A673 (cell line): Measurements from ENCODE around the gene ANKRD23. TPM values are rescaled to one million over a fixed set of nuclear protein-coding genes. Genes with fewer than 3 reads are reported as not detected.

Experiments used
- BruUV-seq: library from RNA; stranded (reverse); fragments of 400-500 nt; replicated peaks from 2 replicates; lab custom pipeline; 2021; lab: Mats Ljungman, UMichigan
- CTCF ChIA-PET: fragments of 300-600 bp; sonication (Branson Sonifier 250); formaldehyde crosslinking; loops from one replicate; lab custom pipeline; 2022; ENCODE audit warnings: antibody characterized with exemption; lab: Charles Lee
- POLR2A ChIA-PET: fragments of 300-600 bp; sonication (Branson Sonifier 250); formaldehyde crosslinking; loops from one replicate; lab custom pipeline; 2022; ENCODE audit warnings: antibody characterized with exemption; ENCODE audit not compliant: low non-redundant PET; lab: Charles Lee
- DNase-seq: peaks from one replicate; pipeline ENCODE4 v3.0.0-alpha.2; 2015; ENCODE audit warnings: low spot score
- H3K27ac ChIP-seq: fragments of 200-600 bp; sonication (generic); 2 replicates; pipeline ENCODE4 v1.5.1; 2016; ENCODE audit warnings: mixed run types, low read depth, mild to moderate bottlenecking, mixed read lengths, antibody characterized with exemption, low read length; ENCODE audit not compliant: poor library complexity, severe bottlenecking
- H3K27me3 ChIP-seq: fragments of 200-600 bp; sonication (generic); replicated peaks from 2 replicates; pipeline ENCODE4 v1.6.1; 2017; ENCODE audit warnings: mixed run types, low read depth, mild to moderate bottlenecking, mixed read lengths, antibody characterized with exemption, low read length; ENCODE audit not compliant: insufficient read depth, poor library complexity
- H3K36me3 ChIP-seq: fragments of 200-600 bp; sonication (generic); 2 replicates; pipeline ENCODE4 v1.6.1; 2016; ENCODE audit warnings: mixed run types, mild to moderate bottlenecking, mixed read lengths, antibody characterized with exemption, low read length; ENCODE audit not compliant: insufficient read depth, poor library complexity, severe bottlenecking
- H3K4me1 ChIP-seq: fragments of 200-600 bp; sonication (generic); 2 replicates; pipeline ENCODE4 v1.6.1; 2017; ENCODE audit warnings: mixed run types, mild to moderate bottlenecking, mixed read lengths, antibody characterized with exemption, low read length; ENCODE audit not compliant: insufficient read depth, poor library complexity, severe bottlenecking
- H3K4me3 ChIP-seq: fragments of 200-600 bp; sonication (generic); 2 replicates; pipeline ENCODE4 v1.5.1; 2016; ENCODE audit warnings: low read depth, mixed run types, mild to moderate bottlenecking, mixed read lengths, low read length; ENCODE audit not compliant: poor library complexity, severe bottlenecking
- H3K9me3 ChIP-seq: fragments of 200-600 bp; sonication (generic); 2 replicates; pipeline ENCODE4 v1.6.1; 2016; ENCODE audit warnings: mixed run types, low read depth, mild to moderate bottlenecking, mixed read lengths, antibody characterized with exemption, low read length; ENCODE audit not compliant: poor library complexity, severe bottlenecking
- CTCF ChIP-seq: fragments of 300-800, 200-600 bp; sonication (generic); conservative IDR thresholded peaks from 2 replicates; pipeline ENCODE4 v1.5.1; 2017; ENCODE audit warnings: low read depth, mild to moderate bottlenecking, antibody characterized with exemption, low read length, moderate library complexity, mixed read lengths
- EZH2 ChIP-seq: fragments of 200-600 bp; sonication (generic); IDR thresholded peaks from 2 replicates; pipeline ENCODE4 v1.6.1; 2017; ENCODE audit warnings: borderline replicate concordance, low read depth, mild to moderate bottlenecking, mixed read lengths, antibody characterized with exemption, low read length; ENCODE audit not compliant: poor library complexity, severe bottlenecking
- intact Hi-C: fragments of 100-400 bp; cut with micrococcal nuclease; formaldehyde crosslinking; loops from one replicate; pipeline ENCODE4 v1.10.0; 2022; ENCODE audit not compliant: unreplicated experiment
- total RNA-seq: library from RNA; stranded (reverse); gene quantifications from 2 replicates; pipeline ENCODE4 v1.2.3, GENCODE V29; 2021

ANKRD23 gene
- total RNA-seq, 1 experiment from 2014 or later, result 6.2 TPM

GRCh38 chr2:96831679-96832078 lies 12.1 kb downstream of the ANKRD23 start:
- Histone ChIP-seq H3K4me1 (no peaks in the 10 kb centered on the region), H3K27ac (no peak overlapping the region), H3K27me3 (no peaks in the 10 kb centered on the region), H3K36me3 (peaks cover 43% of the 10 kb centered on the region), H3K9me3 (no peaks in the 10 kb centered on the region), H3K4me3 (no peak overlapping the region)
- no peak for DNase-seq
- ChIA-PET POLR2A (interaction anchor here (0.9 kb wide), 1 partner anchor 12 kb away, joined by 5 read pairs; the partner anchor contains the start of gene ANKRD23), CTCF (no interaction called here)
- TF ChIP-seq CTCF (no peak), EZH2 (no peak)
- intact Hi-C loops, result no loop called here
- BruUV-seq, result no TSS peak

GRCh38 chr2:96830044-96830562 lies 13.7 kb downstream of the ANKRD23 start:
- H3K4me1 ChIP-seq, result no peaks in the 10 kb centered on the region
- BruUV-seq, result no TSS peak
- ChIA-PET POLR2A (no interaction called here), CTCF (no interaction called here)
- TF ChIP-seq EZH2 (no peak), CTCF (no peak)
- peaks cover 43% of the 10 kb centered on the region for H3K36me3 ChIP-seq
- DNase-seq, result no peak
- intact Hi-C loops, result no loop called here
- no peak overlapping the region for H3K27ac ChIP-seq
- H3K9me3 ChIP-seq, result no peaks in the 10 kb centered on the region
- H3K4me3 ChIP-seq, result no peak overlapping the region
- no peaks in the 10 kb centered on the region for H3K27me3 ChIP-seq

GRCh38 chr2:96828874-96829273 lies 14.9 kb downstream of the ANKRD23 start:
- no peak overlapping the region for H3K27ac ChIP-seq
- H3K36me3 ChIP-seq, result peaks cover 43% of the 10 kb centered on the region
- H3K9me3 ChIP-seq, result no peaks in the 10 kb centered on the region
- no peaks in the 10 kb centered on the region for H3K4me1 ChIP-seq
- DNase-seq, result no peak
- no peak overlapping the region for H3K4me3 ChIP-seq
- POLR2A ChIA-PET, result interaction anchor here (0.6 kb wide), 1 partner anchor 40 kb away, joined by 3 read pairs; no protein-coding TSS in a partner anchor
- BruUV-seq, result no TSS peak
- TF ChIP-seq CTCF, result no peak
- TF ChIP-seq EZH2, result no peak
- CTCF ChIA-PET, result interaction anchor here (0.7 kb wide), 1 partner anchor 131 kb away, joined by 3 read pairs; no protein-coding TSS in a partner anchor
- intact Hi-C loops, result no loop called here
- H3K27me3 ChIP-seq, result no peaks in the 10 kb centered on the region
